ENCODE data around the gene EHD3.

DNA sequence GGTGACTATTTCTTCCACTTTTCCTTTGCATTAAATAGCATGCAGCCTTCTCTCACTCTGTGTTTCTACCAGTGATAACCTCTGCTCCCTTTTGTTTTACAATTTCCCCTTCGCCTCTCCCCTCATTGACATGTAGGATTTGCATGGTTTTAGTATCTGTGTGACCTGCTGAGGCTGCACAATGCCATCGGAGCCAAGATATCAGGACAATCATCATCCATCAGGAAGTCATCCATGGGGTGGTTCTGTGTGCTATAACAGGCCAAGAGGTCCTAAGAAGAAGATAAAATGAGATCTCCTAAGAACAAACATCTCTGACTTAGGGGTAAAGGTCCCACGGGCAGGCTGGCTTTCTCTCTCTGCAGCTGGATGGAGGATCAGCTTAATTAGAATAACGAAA lies 65.6 kb downstream of the EHD3 start:
- no peak for TF ChIP-seq POLR2AphosphoS5 (IDR thresholded peaks at IDR 0.05)
- TF ChIP-seq CTCF (IDR thresholded peaks at IDR 0.05; ENCODE audit: poor library complexity, severe bottlenecking), result no peak
- no peak for TF ChIP-seq TAF1 (IDR thresholded peaks at IDR 0.05; ENCODE audit: low read depth)

All from neural cell (in vitro differentiated cells).